CD1c-positive myeloid dendritic cell (primary cell): ENCODE data around the gene SLC66A2.
"Not testable (repeated sequence)": the region's sequence is repeated elsewhere in the genome, so short reads cannot be mapped to it uniquely, and the experiment has no call there.

Experiments
- DNase-seq: peaks from one replicate; pipeline ENCODE4 v3.0.0-alpha.2; 2016; ENCODE audit errors: extremely low spot score

SLC66A2 gene

GRCh38 chr18:79881695-79882094 lies 69.8 kb downstream of the SLC66A2 start:
- DNase-seq, result no peak

DNA sequence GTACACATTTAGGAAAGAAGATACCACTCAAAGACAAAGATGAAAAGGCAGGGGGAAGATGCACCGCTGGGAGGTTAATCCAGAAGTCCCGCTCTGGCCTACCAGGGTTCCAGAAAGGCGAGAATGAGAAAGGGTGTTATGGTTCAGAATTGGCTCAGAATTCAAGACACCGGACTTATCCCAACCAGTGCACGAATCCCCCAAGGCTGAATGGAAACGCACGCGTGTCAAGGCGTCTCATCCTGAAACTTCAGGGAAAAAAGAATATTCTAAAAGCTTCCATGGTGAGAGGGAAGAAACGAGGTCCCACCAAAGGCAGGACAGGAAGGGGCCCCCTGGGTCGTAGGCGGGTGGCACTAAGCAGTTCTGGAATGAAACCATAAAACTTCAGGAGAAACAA lies 71.9 kb downstream of the SLC66A2 start:
- DNase-seq, result no peak

DNA sequence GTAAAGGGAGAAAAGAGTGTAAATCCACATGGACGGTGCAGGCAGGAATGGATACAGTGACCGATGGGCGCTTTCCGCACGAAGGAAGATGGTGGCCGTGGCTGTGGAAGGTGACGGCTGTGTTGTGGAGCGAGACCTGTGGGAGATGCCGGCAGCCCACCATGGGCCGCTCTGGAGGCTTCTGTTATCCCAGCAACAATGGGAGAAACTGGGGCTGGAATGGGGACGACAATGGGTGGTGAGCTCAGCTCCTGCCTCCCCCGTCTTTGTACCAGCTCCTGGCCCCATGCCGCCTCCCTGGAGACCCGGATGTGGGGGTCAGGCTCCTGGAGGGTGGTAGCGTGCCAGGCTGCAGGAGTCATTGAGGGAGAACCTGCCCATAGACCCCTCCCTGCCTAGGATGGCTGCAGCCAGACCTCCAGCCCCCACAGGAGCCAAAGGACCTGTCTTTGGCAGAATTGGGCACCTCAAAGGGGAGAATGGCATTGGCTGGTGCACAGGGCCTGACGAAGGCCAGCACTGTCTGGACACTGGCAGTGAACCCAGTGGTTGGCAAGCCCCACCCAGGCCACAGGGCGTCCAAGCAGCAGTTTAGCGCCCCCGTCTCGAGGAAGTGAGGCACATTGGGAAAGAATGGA lies 72.6 kb downstream of the SLC66A2 start:
- no peak for DNase-seq

DNA sequence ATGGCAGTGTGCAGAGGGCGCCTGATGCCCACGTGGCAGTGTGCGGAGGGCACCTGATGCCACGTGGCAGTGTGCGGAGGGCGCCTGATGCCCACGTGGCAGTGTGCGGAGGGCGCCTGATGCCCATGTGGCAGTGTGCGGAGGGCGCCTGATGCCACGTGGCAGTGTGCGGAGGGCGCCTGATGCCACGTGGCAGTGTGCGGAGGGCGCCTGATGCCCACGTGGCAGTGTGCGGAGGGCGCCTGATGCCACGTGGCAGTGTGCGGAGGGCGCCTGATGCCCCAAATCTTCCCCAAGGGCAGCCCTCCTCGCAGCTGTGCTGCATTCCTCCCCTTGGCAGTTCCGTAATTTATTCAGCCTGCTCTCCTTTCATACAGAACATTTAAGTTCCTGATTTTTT lies 73.2 kb downstream of the SLC66A2 start:
- not testable (repeated sequence) for DNase-seq

GRCh38 chr18:79877163-79878091 lies 74.0 kb downstream of the SLC66A2 start:
- DNase-seq, result no peak

- no peak for DNase-seq
Measured at GRCh38 chr18:79876497-79876896, 75.0 kb downstream of the SLC66A2 start.

- DNase-seq, result no peak
Measured at GRCh38 chr18:79875931-79876461, 75.5 kb downstream of the SLC66A2 start.

- DNase-seq, result no peak
Measured at GRCh38 chr18:79875531-79875919, 75.9 kb downstream of the SLC66A2 start.

DNA sequence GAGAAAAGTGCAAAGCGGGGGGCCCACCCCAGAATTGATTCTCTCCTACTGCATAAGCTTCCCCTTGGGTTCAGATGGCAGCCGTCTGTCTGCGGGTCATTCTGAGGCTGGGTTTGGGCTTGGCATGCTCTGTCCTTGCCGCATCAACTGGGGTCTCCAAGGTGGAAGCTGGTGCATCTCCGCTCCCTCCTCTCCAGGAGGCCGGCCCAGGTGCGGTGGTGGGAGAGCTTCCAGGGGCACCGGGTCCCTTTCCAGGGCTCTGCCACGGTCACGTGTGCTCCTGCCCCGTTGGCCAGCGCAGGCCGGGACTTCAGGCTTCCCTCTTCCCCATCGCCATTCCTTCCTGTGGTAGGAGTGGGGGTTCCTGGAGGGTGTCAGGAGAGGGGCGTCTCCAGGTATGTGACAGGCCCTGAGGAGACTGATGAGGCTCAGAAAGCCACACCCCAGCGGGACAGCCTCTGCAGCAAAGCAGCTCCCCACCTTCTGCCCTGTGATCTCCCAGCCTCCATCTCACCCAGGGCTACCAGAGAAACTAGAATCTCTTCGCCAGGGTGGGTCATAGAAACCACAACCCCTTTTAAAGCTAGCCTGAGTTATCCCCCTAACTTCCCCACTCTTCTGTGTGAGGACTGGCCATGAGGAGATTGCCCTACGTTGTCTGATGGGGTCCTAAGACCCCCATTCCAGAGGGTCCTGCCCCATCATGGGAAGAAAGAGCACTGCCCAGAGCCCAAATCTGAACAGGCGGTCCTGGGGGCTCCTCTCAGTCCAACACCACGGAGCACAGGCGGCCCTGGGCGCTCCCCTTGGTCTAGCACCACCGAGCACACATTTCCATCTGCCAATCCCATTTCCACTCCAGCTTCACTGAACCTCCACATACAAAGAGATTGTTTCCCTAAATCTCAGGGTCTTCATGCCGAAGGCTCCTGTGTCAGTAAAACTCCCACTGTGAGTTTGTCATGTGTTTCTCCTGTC lies 76.6 kb downstream of the SLC66A2 start:
- no peak for DNase-seq

GRCh38 chr18:79873449-79874110 lies 77.9 kb downstream of the SLC66A2 start:
- no peak for DNase-seq

DNA sequence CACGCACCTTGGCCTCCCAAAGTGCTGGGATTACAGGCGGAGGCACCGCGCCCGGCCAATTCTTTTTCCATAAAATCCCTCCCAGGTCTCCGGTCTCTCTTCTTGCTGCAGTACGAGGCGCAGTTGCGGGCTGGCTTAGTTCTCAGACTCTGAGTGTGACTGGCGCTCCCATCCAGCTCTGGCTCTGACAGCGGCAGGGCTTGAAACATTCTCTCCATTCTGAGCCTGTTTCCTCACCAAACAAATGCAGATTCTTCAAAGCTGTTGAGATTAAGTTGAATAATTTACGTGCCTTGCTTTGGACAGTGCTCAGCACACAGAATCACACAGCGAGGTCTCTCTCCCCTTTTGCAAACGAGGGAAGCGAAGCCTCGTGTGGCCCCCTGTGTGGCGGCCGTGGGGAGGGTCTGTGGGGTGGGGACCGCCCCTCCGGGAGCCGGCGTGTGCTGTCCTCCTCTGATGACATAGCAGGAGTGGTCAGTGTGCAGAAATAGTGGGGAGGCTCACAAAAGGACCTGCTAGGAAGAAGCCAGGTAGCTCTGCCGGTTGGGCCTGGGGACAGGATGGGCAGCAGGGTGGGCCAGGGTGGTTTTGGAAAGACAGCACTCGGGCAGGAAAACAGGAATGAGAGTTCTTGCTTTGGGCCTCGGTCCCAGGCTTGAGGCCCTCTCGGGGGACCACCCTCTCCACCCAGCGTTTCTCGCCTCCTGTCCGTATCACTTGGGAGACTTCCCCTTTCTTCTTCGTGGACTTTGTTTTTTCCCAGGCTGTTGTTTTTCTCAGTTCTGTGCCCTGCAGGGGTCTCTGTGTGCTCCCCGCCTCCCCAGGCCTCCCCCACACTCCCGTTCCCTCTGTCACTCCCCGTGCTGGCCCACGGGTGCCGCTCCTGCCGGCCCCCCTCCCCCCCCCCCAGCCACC lies 78.7 kb downstream of the SLC66A2 start:
- no peak for DNase-seq

DNA sequence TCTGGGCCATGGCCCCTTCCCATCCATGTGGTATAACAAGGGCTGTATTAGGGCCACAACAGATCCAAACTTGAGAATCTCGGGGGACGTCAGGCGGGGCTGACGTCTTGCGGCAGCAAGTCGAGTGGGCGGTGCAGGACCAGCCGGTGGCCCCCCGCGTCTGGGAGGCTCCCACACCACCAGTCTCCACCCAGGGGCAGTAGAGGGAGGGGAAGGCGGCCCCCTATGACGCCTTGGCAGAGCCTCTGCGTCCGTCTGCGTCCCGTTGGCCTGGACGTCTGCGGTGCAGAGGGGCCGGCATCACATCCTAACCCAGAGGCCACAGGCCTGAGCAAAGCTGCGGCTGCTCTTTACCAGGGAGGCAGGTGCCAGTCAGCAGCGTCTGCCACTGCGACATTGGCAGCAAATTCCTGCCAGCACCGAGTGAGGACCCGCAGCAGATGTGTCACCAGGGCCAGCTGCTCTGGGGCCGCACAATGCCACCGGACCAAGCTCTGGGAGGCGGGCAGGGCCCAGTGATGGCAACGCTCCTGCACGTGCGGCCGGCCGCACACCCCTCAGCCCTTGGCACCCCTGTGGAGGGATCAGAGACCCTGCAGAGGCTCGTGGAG lies 79.9 kb downstream of the SLC66A2 start:
- no peak for DNase-seq

GRCh38 chr18:79871026-79871390 lies 80.4 kb downstream of the SLC66A2 start:
- DNase-seq, result no peak

- no peak for DNase-seq
Measured at GRCh38 chr18:79870301-79871025, 81.0 kb downstream of the SLC66A2 start.

- no peak for DNase-seq
Measured at GRCh38 chr18:79869591-79870300, 81.7 kb downstream of the SLC66A2 start.

- DNase-seq, result no peak
Measured at GRCh38 chr18:79868811-79869541, 82.5 kb downstream of the SLC66A2 start.

DNA sequence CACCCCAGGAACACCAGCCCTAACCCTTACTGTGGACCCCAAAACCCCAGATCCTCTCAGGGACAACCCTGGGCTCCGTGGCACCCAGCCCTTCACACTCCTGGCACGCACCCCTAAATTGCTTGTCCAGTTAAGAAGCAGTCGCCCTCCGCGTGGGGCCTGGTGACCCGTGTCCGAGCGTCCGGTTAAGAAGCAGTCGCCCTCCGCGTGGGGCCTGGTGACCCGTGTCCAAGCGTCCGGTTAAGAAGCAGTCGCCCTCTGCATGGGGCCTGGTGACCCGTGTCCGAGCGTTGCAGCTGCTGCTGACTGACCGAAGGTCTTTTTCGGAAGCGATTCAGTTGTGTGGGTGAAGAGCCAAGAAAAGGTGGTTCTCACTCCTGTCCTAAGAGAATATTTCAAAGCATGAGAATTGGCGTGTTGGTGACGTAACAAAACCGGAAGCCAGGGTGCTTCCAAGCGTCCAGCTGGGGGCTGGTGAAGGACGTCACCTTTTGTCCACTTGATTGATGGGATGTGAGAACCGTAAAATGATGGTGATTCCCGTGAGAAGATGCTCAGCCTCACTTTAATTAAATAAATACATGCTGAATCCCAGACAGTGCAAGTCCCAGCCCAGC lies 83.2 kb downstream of the SLC66A2 start:
- no peak for DNase-seq
